ENCODE results near the gene FBLN2.
A peak's percentile ranks its signal among the peaks of the same experiment; 100 is the strongest.

FBLN2 gene

DNA sequence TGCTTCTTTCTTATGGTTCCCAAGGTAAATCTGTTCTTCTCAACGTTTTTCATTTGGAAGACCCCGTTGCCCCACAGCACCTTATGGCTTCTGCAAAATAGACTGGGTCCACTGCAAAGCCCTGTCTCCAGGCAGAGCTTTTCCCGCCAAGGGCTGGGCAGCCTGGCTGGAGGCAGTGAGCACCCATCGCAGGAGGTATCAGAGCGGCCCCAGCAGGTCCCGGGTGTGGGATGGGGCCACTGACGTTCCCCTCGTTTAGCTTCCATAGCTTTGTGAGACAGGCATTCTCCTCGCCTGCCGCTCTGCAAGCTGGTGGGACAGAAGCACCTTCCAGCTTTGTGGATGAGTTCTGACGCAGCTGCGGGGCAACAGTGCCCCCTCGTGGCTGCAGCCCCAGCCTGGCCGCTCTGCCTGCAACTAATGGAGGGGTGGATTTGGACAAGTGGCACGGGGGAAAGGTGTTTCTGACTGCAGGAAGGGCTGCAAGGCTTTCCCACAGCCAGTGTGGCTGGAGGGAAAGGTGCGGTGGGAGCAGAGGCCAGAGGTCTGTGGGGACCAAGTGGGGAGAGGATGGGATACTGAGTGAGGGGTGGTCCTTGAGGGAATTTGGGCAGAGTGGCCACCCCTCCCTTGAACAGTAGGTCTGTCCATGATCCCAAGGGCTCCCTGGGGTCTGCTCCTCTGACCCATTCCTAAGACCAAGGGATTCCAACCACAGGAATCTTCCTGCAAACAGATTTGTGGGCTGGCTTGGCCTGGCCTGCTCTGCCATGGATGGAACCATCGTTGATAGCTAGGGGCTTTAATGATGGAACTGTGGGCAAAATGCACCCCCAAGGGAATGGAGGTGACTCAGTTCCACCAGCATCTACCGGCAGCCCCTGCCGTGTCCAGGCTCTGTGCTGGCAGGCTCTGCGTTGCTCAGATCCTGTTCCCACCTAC lies 99.4 kb downstream of the FBLN2 start:
- DNase-seq (ENCODE audit: low spot score), result peak; percentile 74

DNA sequence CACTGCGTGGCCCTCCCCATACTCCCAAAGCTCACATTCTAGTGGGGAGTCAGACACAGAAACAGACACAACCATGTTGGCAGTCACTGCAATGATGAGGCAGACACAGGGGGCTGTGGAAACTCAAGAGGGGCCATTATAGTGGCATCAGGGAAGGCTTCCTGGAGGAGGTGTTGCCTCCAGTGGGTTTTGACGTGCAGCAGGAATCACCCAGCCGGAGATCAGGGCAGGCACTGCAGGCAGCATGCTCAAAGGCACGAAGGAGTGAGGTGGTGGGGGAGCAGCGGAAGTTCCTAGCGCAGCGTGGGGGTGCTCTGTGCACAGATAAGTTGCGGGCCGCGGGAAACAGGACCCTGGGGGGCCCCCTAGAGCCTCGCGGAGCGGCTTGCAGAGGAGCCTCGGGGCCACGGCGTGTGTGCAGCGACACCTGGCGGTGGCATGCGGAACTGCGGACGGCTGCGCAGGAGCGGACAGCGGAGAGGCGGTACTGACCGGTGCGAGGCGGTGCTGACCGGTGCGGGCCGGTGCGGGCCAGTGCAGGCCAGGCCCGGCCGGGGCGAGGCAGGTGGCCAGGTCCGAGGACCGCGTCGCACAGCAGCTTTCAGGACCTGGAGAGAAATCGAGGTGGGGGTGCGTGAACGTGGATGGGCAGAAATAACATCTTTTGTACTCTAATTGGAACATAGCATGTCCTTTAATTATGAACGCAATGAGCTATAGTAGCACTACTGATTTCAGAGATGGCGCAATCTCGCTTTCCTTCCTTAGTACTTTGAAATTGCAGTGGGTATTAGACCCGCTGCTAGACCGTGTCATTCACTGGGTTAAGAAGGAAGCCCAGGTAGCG lies 101.5 kb downstream of the FBLN2 start:
- DNase-seq (ENCODE audit: low spot score), result peak; percentile 84

DNA sequence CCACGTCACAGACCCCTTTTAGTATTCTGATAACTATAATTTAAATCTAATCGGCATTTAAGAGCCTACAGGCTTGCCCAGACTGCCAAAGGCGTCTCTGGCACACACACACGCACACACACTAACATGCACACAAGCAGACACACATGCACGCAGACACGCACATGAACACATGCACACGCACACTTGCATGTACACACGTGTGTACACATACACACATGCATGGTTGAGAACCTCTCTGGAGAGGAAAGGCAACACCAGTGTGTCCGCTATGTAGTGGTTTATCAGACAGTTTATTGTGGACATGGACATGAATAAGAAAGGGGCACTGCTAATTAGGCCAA lies 102.1 kb downstream of the FBLN2 start:
- no peak for DNase-seq (ENCODE audit: low spot score)

DNA sequence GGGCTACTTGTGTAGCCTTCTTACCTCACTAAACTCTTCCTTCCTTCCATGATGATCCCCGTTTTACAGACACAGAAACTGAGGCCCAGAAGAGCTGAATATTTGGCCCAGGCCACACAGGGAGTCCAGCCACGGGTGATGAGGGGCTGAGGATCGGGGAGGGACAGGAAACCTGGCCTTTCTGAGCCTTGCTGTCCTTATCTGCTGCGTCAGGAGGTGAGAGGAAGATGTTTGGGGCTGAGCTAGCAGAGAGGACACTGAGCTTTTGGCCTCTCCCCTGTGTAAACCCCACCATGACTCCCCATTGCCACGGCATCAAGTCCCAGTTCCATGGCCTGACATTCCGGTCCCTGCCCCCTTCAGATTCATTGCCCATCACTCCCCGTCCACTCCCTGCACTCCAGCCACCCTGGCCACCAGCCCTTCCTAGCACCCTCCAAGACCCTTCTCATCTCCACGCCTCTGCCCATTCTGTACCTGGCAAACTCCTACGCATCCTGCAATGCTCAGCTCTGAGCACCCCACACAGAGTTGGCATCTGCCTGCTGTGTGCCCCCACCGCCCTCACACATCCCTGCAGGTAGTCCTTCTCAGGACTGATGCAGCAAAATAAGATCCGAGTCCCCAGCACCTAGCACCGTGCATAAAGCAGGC lies 103.0 kb downstream of the FBLN2 start:
- no peak for DNase-seq (ENCODE audit: low spot score)

DNA sequence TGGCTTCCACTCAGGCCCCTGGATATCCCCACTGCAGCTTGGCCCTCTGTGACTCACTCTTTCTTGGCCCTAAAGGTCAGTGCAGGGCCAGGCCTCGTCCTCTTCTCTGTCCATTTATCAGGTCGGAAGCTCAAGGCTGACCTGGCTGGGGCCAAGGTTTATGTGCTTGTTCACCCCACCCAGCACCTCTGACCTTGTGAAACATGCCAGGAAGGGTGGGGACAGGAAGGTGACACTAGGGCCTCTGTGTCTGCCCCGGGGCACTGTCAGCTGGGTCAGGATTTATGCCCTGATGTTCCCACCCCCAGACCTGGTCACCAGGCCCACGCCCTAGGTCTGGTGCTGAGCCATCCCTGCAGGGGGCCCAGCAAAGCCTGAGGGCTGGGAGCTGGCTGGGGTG lies 103.8 kb downstream of the FBLN2 start:
- DNase-seq (ENCODE audit: low spot score), result no peak

DNA sequence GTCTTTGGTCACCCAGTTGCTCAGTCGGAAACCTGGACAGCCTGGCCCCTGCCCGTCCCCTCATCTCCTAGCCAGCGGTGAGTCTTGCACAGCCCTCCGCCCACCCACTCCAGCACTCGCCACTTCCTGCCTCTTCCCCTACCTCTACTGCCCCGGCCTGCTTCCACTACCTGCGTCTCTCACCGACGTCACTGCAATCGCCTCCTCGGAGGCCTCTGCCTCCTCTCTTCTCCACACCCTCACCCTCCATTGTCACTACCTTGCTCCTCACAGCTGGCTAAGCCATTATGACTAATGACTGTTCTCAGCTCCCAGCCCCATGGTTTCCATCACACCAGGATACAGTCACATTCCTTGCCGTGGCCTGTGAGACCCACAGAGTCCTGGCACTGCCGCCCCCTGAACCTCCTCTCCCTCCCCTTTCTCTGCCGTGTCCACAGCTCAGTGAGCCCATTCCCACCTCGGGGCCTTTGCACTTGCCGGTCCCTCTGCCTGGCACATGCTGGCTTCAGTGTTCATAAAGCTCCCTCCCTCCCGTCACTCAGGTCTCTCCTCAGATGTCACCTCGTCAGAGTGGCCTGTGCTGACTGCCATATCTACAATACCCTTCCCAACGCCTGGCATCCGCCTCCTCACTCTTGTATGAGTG lies 104.8 kb downstream of the FBLN2 start:
- no peak for DNase-seq (ENCODE audit: low spot score)

DNA sequence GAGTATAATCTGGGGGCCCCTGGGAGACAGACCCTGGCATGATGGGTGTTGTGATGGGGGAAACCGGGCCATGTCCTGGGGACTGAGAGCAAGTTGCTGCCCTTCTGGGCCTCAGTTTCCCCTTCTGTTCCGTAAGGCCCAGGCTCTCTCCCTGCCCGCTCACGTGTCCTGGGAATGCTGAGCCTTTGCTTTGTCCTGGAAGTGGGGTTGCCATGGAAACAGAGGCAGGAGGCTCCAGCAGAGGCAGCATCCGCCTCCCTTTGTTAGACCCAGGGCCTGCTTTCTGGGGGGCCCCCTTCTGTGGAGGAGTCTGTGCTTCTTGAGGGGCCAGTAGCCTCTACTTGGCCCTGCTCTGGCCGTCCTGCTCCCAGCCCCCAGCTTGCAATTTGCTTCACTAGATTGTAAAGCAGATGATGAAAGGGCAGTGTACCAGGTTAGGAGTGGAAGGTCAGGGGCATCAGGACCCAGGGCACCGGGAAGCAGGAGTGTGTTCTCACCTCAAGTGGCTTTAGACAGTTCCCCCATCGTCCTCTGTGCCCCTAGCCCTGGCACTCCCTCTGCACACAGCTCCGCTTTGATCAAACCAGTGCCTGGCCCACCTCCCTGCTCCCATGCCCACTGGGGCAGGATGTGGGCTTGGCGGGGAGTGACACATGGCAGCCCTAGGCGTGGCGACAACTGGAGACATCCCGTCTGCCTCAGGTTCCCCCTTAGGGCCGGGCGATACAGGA lies 105.6 kb downstream of the FBLN2 start:
- DNase-seq (ENCODE audit: low spot score), result no peak

DNA sequence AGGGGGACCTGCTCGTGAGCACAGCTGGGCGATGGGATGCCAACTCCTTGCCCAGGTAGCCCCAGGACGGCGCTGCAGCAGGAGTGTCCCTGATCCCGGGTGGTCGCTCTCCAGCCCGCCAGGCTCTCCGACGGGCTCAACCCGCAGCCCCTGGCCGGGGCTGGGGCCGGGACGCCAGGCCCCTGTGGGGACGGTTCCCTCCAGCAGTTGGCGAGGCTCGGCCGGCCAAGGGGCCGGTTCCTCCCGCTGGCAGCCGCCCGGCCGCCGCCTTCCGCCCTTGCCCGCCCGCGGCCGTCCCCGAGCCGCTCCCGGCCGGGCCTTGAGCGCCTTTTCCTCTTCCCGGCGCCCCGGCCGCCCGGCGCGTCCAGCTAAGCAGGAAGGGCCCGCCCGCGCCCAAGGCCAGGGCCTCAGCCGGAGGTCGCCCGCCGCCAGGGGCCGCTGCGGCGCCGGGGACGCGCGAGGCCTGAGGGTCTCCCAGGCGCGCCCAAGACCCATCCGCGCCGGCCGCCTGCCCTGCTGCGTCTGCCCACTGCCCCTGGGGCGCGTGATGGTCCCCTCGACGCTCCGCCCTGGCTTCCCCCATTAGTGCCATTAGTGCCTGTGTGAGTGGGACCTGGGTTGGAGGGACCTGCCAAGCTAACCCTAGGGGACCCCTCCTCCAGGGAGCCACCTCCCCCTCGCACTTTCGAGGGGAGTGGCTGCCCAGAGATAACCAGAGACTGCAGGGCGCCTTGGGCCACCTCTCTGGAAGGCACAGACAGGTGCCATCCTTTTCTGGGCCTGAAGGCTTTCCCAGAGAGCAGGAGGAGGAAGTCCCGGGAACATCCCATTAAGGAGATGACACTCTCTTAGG lies 106.4 kb downstream of the FBLN2 start:
- no peak for DNase-seq (ENCODE audit: low spot score)

DNA sequence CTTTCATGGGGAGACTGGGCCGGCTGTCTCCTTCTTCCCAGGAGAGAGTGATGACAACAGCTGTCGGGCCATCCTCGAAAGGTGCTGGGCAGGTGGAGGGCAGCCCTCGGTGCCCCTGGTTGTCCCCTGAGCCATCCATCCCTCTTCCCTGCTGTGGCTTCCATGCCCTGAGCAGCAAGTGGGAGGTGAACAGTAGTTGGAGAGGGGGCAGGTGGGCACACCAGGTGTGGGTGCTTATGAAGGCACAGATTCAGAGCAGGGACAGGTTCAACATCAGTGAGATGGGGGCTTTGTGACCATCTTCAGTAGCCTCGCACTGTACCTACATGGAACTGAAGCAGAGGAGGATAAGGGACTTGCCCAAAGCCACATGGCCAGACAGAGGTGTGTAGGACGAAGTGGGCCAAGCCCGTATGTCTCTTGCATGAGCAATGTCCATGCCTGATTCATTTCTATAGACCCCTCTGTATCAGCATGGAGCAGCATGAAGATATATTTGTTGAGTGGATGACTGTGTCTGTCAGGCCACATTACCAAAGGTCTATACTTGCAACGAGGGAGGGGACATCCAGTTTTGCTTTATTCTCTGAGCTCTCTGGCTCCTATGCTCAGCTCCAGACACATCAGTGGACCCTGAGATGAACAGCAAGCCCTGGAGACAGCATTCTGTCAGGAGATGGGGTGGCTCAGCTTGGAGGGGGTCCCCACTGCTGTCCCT lies 107.8 kb downstream of the FBLN2 start:
- DNase-seq (ENCODE audit: low spot score), result no peak

DNA sequence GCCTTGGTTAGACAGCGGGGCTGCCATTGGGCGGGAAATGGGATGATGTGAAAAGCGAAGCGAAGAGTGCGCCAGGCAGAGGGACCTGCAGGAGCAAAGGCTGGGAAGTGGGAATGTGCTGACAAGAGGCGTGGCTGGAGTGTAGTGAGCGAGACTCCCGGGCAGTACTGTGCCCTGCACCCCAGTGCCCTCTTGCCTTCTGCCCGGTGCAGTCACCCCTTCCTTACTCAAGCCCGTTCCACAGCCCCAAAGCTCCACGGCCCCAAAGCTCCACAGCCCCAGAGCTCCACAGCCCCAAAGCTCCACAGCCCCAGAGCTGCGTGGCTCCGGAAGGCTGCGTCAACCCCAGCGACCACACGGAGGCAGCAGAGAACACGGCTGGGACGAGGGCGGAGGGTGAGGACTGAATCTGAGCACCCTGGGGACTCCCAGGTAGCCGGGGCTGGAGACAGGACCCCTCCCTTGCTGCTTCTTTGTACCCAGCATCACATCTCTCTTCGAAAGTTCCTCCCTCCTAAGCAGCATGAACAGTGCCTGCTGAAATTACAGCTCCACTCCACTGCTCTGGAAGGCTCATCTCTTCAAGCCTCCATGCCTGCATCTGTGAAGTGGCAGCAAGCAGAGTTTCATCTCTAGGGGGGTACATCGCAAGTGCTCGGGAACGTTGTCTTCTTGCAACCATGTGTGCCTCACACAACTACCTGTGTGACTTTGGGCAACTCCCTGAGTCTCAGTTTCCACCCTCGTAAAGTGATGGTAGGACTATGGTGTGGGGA lies 108.9 kb downstream of the FBLN2 start:
- DNase-seq (ENCODE audit: low spot score), result peak; percentile 72

DNA sequence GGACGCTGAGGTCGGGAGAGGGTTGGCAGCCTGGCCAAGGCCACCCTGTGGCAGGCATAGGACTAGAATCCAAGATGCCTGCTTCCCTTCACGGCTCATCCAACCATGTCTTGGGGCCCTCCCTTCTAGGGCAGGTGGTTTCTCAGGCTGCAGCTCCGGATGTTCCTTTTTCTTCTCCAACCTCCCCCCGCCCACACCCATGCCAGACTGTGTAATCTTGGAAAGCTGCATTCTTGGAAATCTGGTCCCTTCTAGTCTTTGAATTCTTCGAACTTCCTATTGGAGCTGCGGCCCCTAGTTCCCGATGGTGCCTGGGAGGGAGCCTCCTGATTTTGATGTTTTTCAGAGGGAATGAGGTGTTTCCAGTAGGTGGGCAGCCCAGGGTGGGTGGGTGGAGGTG lies 109.8 kb downstream of the FBLN2 start:
- no peak for DNase-seq (ENCODE audit: low spot score)

DNA sequence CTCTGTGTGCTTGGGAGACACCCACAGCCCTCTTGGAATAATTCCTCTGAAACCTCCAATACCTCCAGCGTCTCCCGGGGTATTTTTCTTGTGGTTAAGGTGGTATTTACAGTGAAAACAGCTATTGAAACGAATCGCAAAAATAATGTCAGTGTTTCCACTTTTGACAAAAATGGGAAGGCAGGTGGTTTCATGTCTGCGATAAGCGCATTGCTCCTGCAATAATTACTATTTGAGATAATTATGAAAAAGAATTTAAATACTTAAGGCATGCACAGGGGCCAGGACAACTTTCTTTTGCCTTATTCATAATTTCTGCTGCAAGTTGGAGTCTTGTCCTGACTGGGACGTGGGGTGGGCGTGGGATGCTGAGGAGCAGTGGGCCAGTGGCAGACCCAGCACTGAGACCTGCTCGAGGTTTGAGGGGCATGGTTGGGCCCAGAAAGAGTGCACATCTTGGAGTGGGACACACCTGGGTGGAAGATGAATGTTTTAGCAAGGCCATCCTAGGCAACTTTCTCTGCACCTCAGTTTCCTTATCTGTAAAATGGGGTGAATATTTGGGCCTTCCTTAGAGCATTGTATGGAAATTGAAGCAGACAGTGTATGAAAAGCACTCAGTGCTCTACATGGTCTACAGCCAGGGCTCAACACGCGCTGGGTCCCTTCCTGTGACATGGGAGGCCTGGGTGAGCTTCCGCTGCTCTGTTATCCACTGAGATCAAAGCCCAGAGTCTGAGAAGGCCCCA lies 110.5 kb downstream of the FBLN2 start:
- DNase-seq (ENCODE audit: low spot score), result no peak

DNA sequence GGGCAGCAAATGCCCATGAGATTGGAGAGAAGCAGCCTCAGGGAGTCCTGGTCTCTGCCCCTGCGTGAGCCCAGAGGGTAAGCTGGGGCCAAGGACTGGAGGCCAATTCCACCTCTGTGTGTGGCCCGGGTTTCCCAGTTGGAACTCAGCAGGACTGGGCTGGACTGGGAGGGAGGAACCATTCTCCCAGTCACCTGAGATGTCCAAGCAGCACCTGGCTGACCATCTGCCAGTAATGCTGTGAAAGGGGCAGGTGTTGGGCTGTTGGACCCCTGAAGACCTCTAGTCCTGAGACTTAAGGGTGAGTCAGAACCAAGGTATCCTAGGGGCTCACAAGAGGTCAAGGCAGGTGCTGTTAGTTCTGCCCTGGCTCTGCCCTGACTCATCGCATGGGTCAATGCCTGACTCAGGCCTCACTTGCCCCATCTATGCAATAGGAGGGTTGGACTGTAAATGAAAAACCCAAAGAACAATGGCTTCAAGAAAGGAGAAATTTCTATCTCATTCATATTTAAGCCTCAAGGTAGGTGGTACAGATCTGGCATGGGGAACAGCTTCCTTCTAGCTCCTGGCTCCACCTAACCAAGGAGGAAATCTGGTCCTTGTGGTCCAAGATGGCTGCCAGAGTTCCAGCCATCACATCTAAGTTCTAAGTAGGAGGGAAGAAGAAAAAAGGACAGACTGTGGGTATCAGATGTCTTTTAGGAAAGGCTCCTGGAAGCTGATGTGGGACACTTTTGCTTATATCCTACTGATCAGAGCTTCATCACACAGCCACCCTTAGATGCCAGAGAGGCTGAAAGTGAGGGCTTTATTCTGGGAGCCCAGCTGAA lies 111.3 kb downstream of the FBLN2 start:
- no peak for DNase-seq (ENCODE audit: low spot score)

DNA sequence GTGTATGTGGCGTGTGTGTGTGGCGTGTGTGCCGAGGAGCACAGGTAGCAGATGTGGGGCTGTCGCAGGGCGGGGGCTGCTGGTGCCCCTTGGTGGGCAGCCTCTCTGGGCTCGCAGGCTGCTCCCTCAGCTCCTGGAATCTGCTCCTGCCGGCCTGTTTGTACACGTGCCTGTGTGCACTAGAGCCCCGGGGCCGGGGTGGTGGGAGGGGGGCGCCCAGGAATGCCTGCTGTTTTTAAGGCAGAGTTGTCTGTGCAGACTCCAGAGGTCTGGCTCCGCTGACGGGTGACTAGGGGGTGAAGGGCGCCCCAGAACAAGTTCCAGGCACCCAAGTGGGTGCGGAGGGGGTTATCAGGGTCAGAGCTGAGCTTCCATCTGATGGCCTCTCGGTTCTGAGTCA lies 112.2 kb downstream of the FBLN2 start:
- DNase-seq (ENCODE audit: low spot score), result no peak

DNA sequence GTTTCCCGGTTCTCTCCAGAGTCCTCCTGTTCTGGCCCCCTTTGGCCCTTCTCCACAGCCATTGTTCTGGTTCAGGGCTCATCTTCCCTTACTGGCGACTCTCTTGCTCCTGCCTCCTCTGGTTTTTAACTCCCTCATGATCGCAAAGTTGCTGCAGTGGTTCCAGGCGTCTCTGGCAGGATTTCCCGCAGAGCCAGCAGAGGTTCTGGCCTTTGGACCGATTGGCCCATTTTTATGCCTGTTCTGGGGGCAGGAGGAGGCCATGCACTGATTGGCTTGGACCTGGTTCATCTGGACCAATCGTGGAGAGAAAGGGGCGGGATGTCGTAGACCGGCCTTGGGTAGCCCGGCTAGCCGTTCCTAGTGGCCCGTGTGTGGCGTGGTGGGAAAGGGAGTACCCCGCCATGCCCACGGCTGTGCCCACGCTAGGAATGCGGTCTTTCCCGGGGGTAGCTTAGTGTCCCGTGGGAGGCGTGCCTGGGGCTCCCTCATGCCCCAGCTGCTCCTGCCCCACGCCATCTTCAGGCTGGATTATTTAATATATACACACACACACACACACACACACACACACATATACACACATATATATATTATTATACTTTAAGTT lies 113.4 kb downstream of the FBLN2 start:
- no peak for DNase-seq (ENCODE audit: low spot score)

DNA sequence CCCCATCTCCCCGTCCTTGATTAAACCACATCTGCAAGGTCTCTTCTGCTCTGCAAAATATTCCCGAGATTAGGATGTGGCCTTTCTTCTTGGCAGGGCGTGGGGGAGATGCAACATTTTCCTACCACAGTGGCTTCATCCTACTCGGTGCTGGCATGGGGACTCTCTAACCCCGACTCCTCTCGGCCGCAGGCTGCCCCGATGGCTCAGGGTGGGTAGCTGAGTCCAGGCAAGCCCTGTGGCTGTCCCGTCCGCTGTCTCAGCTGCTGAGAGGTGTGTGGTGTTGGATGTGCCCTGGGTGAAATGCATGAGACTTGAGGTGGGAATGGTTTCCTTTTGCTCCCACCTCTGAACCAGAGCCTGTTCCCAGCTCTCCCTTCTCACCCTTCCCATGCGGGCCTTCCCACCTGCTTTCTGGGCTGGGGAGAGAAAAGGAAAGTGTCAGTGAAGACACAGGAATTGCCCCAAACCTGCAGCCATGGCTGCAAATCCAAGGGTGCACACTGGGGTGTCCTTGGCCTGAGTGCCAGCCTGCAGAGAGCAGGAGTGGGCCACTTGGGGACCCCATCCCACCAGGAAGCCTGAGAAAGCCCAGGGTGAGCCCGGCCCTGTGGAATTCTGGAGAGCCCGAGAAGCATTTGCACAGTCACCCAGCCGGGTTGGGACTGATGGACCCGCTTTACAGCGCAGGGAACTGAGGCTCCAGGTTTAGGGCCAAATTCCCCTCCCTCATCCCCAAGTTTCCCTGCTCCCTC lies 115.0 kb downstream of the FBLN2 start:
- DNase-seq (ENCODE audit: low spot score), result no peak

Measured in NAMALWA (cell line).